SU-DHL-6 (cell line): ENCODE data around the gene ADAM12.

Experiments
- H2AFZ ChIP-seq: fragments of 200-600 bp; sonication (generic); 2 replicates; pipeline ENCODE4 v1.6.1; 2014; ENCODE audit warnings: low read depth, mild to moderate bottlenecking, moderate library complexity, mixed read lengths, antibody characterized with exemption, low read length; ENCODE audit not compliant: severe bottlenecking
- H3F3A ChIP-seq: fragments of 200-600 bp; shearing (Covaris generic); 2 replicates; pipeline ENCODE4 v1.6.0; 2016; ENCODE audit warnings: antibody characterized with exemption, mild to moderate bottlenecking; ENCODE audit not compliant: insufficient read depth
- H3K27ac ChIP-seq: fragments of 200-600 bp; sonication (generic); 2 replicates; pipeline ENCODE4 v1.5.1; 2016; ENCODE audit warnings: low read depth, mild to moderate bottlenecking, low read length, moderate library complexity, mixed read lengths
- H3K27me3 ChIP-seq: fragments of 200-600 bp; sonication (generic), shearing (Covaris generic); 2 replicates; pipeline ENCODE4 v1.6.0; 2014; ENCODE audit warnings: mild to moderate bottlenecking, low read length
- H3K36me3 ChIP-seq: fragments of 200-600 bp; sonication (generic); 2 replicates; pipeline ENCODE4 v1.6.1; 2014; ENCODE audit warnings: mild to moderate bottlenecking, low read length, mixed read lengths
- H3K4me2 ChIP-seq: fragments of 300-600, 200-600 bp; shearing (Covaris generic), sonication (generic); 2 replicates; pipeline ENCODE4 v1.6.0; 2014; ENCODE audit warnings: low read length, low read depth, mild to moderate bottlenecking; ENCODE audit not compliant: poor library complexity, severe bottlenecking
- H3K4me3 ChIP-seq: fragments of 200-600 bp; sonication (generic); 2 replicates; pipeline ENCODE4 v1.5.1; 2014; ENCODE audit warnings: antibody characterized with exemption, low read length, mild to moderate bottlenecking, mixed read lengths; ENCODE audit not compliant: insufficient read depth, poor library complexity, severe bottlenecking
- H3K79me2 ChIP-seq: fragments of 200-600 bp; sonication (generic); 2 replicates; pipeline ENCODE4 v1.6.1; 2014; ENCODE audit warnings: mild to moderate bottlenecking, low read length, moderate library complexity; ENCODE audit not compliant: insufficient read depth
- H3K9ac ChIP-seq: fragments of 200-600 bp; sonication (generic); 2 replicates; pipeline ENCODE4 v1.7.0; 2014; ENCODE audit warnings: mild to moderate bottlenecking, low read length
- H3K9me2 ChIP-seq: fragments of 200-600 bp; sonication (generic); replicated peaks from 2 replicates; pipeline ENCODE4 v1.6.1; 2014; ENCODE audit warnings: low read length; ENCODE audit not compliant: insufficient read depth
- H3K9me3 ChIP-seq: fragments of 200-600 bp; sonication (generic); 2 replicates; pipeline ENCODE4 v1.6.1; 2014; ENCODE audit warnings: low read length, mixed read lengths; ENCODE audit not compliant: insufficient read depth
- H4K20me1 ChIP-seq: fragments of 200-600 bp; sonication (generic); 2 replicates; pipeline ENCODE4 v1.6.1; 2014; ENCODE audit warnings: low read depth, mild to moderate bottlenecking, antibody characterized with exemption, low read length, moderate library complexity, mixed read lengths
- CTCF ChIP-seq: fragments of 200-600 bp; sonication (generic); IDR thresholded peaks from one replicate; pipeline ENCODE4 v1.5.1; 2017; ENCODE audit warnings: antibody characterized with exemption, mild to moderate bottlenecking, low read length, moderate library complexity; ENCODE audit not compliant: insufficient read depth, poor library complexity, severe bottlenecking
- EZH2phosphoT487 ChIP-seq: fragments of 200-600 bp; sonication (generic), shearing (Covaris generic); conservative IDR thresholded peaks from 2 replicates; pipeline ENCODE4 v1.6.1; 2018; ENCODE audit warnings: mild to moderate bottlenecking, antibody characterized with exemption, low read length, moderate library complexity, mixed read lengths

Gene ADAM12

DNA sequence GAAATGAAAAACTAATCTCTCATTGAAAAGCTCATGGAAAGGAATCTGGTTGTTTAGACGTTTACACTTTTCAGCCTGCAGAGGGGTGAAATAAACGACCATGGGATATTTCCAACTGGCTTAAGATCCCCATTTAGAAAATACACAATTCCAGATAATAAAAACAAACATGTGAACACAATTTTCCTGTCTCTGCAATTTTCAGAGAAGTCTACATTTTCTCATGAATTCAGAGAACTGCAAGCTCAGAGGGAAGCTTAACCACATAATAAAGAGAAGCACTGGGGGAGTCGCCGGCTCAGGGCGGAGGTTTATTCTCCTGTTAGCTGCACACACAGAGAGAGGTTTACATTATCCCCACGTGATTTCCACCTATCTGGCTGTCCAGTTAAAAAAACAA is 276.8 kb downstream of the ADAM12 start:
- H3K36me3 ChIP-seq: no peaks in the 10 kb centered on the region
- no peak overlapping the region for H3K4me3 ChIP-seq
- H3K27ac ChIP-seq: no peak overlapping the region
- no peak overlapping the region for H2AFZ ChIP-seq
- no peak overlapping the region for H3K9ac ChIP-seq
- H3K79me2 ChIP-seq: no peaks in the 10 kb centered on the region
- H3K9me2 ChIP-seq: no peaks in the 10 kb centered on the region
- TF ChIP-seq CTCF (no peak), EZH2phosphoT487 (no peak)
- no peaks in the 10 kb centered on the region for H4K20me1 ChIP-seq
- no peaks in the 10 kb centered on the region for H3K9me3 ChIP-seq
- H3K27me3 ChIP-seq: no peaks in the 10 kb centered on the region
- no peaks in the 10 kb centered on the region for H3F3A ChIP-seq
- no peak overlapping the region for H3K4me2 ChIP-seq

DNA sequence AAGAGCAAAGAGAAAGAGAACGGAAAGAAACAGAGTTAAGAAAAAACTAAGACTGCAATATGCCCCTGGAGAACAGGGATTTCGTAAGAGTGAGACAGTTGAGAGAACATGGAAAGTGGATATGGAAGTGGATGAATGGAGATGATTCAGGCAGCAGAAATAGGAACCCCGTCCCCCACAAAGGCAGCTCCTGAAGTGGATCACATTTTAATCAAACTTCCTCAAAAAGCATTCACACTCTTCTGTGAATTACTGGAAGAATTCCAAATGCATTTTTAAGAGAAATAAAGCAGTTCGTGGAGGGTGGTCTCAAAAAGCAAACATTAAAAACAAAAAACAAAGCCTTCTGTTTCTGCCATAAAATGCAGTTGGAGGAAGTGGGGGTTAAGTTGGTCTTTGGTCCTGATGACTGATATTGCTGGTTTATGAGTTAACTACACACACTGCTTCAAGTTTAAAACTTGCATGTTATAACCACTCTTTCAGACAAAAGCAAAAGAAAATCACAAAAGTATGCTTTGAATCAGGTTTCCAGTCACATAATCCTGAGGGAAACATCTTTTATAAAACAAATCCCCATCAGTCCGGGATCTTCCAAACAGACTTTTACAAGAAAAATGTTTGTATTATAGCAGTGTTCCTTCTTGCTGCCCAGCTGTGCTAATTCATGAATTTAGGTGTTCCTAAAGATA is 277.6 kb downstream of the ADAM12 start:
- Histone ChIP-seq H4K20me1 (no peaks in the 10 kb centered on the region), H3K9me2 (no peaks in the 10 kb centered on the region), H3K9ac (no peak overlapping the region), H2AFZ (no peak overlapping the region), H3K79me2 (no peaks in the 10 kb centered on the region), H3K27ac (no peak overlapping the region), H3K4me3 (no peak overlapping the region), H3K27me3 (no peaks in the 10 kb centered on the region), H3K9me3 (no peaks in the 10 kb centered on the region), H3K36me3 (no peaks in the 10 kb centered on the region), H3K4me2 (no peak overlapping the region), H3F3A (no peaks in the 10 kb centered on the region)
- TF ChIP-seq EZH2phosphoT487 (no peak), CTCF (no peak)

DNA sequence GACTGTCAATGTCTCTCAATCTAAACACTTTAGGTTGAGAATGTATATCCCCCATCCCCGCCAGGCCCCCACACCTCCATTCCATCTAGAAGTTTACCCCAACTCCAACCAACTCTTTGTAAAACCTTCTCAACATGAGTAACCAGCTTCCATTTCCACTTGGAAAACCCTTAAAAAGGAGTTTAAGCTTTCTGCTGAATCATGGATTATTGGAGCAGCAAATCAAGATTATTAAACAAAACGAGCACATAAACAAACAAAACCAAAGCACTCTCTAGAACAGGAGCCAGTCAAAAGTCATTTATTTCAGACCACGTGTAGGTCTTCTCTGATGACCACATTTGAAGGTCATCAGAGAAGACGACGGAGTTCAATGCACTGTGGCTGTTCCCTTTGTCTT is 278.4 kb downstream of the ADAM12 start:
- Histone ChIP-seq H4K20me1 (no peaks in the 10 kb centered on the region), H3K27ac (no peak overlapping the region), H3K79me2 (no peaks in the 10 kb centered on the region), H3K27me3 (no peaks in the 10 kb centered on the region), H3K9me2 (no peaks in the 10 kb centered on the region), H3K4me3 (no peak overlapping the region), H2AFZ (no peak overlapping the region), H3K9me3 (no peaks in the 10 kb centered on the region), H3K4me2 (no peak overlapping the region), H3F3A (no peaks in the 10 kb centered on the region), H3K36me3 (no peaks in the 10 kb centered on the region), H3K9ac (no peak overlapping the region)
- TF ChIP-seq CTCF (no peak), EZH2phosphoT487 (no peak)
